SK-N-SH treated with all-trans-retinoic acid at 6 μM for 48 hours (cell line): ENCODE measurements around the gene ADH7.

Experiments
- ATAC-seq: fragments of 200-7000 bp; cut with Tn5 transposase; 3 replicates; pipeline ENCODE4 v1.9.1; 2020; ENCODE audit warnings: mild to moderate bottlenecking, moderate library complexity
- ARNTL ChIP-seq: fragments of 450-650 bp; formaldehyde crosslinking; IDR thresholded peaks from 2 replicates; pipeline ENCODE4 v1.5.0; 2020; ENCODE audit warnings: low read depth, mild to moderate bottlenecking, moderate library complexity, borderline replicate concordance
- BACH2 ChIP-seq: fragments of 250-450 bp; sonication (Bioruptor Pico); IDR thresholded peaks from 2 replicates; pipeline ENCODE4 v1.9.0; 2021; ENCODE audit warnings: mild to moderate bottlenecking, borderline replicate concordance
- ESRRG ChIP-seq: fragments of 250-450 bp; sonication (Bioruptor Pico); IDR thresholded peaks from 2 replicates; pipeline ENCODE4 v1.6.1; 2021; ENCODE audit warnings: mild to moderate bottlenecking
- OSR1 ChIP-seq: fragments of 250-450 bp; sonication (Bioruptor Pico); IDR thresholded peaks from 2 replicates; pipeline ENCODE4 v1.8.0; 2022; ENCODE audit warnings: moderate library complexity, mild to moderate bottlenecking, inconsistent platforms
- PPARA ChIP-seq: fragments of 250-450 bp; sonication (Bioruptor Pico); IDR thresholded peaks from 2 replicates; pipeline ENCODE4 v1.5.0; 2020; ENCODE audit warnings: mild to moderate bottlenecking, borderline replicate concordance
- RARB ChIP-seq: fragments of 250-450 bp; sonication (Bioruptor Pico); IDR thresholded peaks from 2 replicates; pipeline ENCODE4 v1.8.0; 2021; ENCODE audit warnings: mild to moderate bottlenecking, moderate library complexity
- SNAI2 ChIP-seq: fragments of 250-450 bp; sonication (Bioruptor Pico); IDR thresholded peaks from 2 replicates; pipeline ENCODE4 v1.5.0; 2020; ENCODE audit warnings: mild to moderate bottlenecking, moderate library complexity
- TCF4 ChIP-seq: fragments of 250-450 bp; sonication (Bioruptor Pico); IDR thresholded peaks from 2 replicates; pipeline ENCODE4 v1.8.0; 2021; ENCODE audit warnings: mild to moderate bottlenecking, moderate library complexity, borderline replicate concordance
- TOX ChIP-seq: fragments of 250-450 bp; sonication (Bioruptor Pico); IDR thresholded peaks from 2 replicates; pipeline ENCODE4 v1.8.0; 2021; ENCODE audit warnings: mild to moderate bottlenecking, moderate library complexity, borderline replicate concordance
- ZC3H10 ChIP-seq: fragments of 250-450 bp; sonication (Bioruptor Pico); IDR thresholded peaks from 2 replicates; pipeline ENCODE4 v1.5.1; 2021; ENCODE audit warnings: mild to moderate bottlenecking, moderate library complexity
- ZFP3 ChIP-seq: fragments of 250-450 bp; sonication (Bioruptor Pico); IDR thresholded peaks from 2 replicates; pipeline ENCODE4 v1.5.0; 2020; ENCODE audit warnings: mild to moderate bottlenecking, moderate library complexity
- ZFP30 ChIP-seq: fragments of 450-650 bp; formaldehyde crosslinking; IDR thresholded peaks from 2 replicates; pipeline ENCODE4 v1.5.0; 2022; ENCODE audit warnings: mild to moderate bottlenecking, moderate library complexity
- ZNF565 ChIP-seq: fragments of 450-650 bp; formaldehyde crosslinking; conservative IDR thresholded peaks from 2 replicates; pipeline ENCODE4 v1.5.0; 2020; ENCODE audit warnings: low read depth, mild to moderate bottlenecking, moderate library complexity
- ZNF70 ChIP-seq: fragments of 450-650 bp; formaldehyde crosslinking; IDR thresholded peaks from 2 replicates; pipeline ENCODE4 v1.5.0; 2020; ENCODE audit warnings: mild to moderate bottlenecking, moderate library complexity
- ZNF8 ChIP-seq: fragments of 450-650 bp; formaldehyde crosslinking; IDR thresholded peaks from 2 replicates; pipeline ENCODE4 v1.5.0; 2020; ENCODE audit warnings: mild to moderate bottlenecking, moderate library complexity
- TF ChIP-seq, protein P1 (sequence below): fragments of 250-450 bp; sonication (Bioruptor Pico); IDR thresholded peaks from 2 replicates; pipeline ENCODE4 v1.8.0; 2020; ENCODE audit warnings: mild to moderate bottlenecking, moderate library complexity, borderline replicate concordance
- TF ChIP-seq, protein P2 (sequence below): fragments of 250-450 bp; sonication (Bioruptor Pico); IDR thresholded peaks from 2 replicates; pipeline ENCODE4 v1.5.0; 2020; ENCODE audit warnings: mild to moderate bottlenecking, moderate library complexity
- TF ChIP-seq, protein P3 (sequence below): fragments of 250-450 bp; sonication (Bioruptor Pico); IDR thresholded peaks from 2 replicates; pipeline ENCODE4 v1.5.1; 2020; ENCODE audit warnings: low read depth, mild to moderate bottlenecking, moderate library complexity
- TF ChIP-seq, protein P4 (sequence below): fragments of 250-450 bp; sonication (Bioruptor Pico); IDR thresholded peaks from 2 replicates; pipeline ENCODE4 v1.5.1; 2021; ENCODE audit warnings: mild to moderate bottlenecking, moderate library complexity
- TF ChIP-seq, protein P5 (sequence below): fragments of 250-450 bp; sonication (Bioruptor Pico); IDR thresholded peaks from 2 replicates; pipeline ENCODE4 v1.8.0; 2021; ENCODE audit warnings: low read depth, mild to moderate bottlenecking, moderate library complexity, borderline replicate concordance

ADH7 gene

DNA sequence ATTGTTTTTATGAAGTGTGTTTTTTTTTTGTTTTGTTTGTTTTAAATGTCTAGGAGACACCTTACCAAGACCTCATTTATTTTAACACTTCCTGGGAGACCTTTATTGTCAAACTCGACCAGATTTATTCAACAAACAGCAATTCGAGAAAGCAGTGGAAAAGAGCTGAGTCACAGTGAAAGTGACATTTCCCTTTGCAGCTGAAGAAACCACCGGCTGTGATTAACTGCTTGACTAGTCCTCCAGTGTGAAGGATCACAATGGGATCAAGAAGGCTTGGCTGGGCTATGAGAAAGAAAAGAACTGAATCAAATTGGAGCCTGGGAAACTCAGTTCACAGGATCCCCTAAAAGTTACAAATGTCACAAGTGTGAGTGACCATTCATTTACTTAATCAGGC, 11.9 kb upstream of the ADH7 start (continued):
- TF ChIP-seq, protein P1, sequence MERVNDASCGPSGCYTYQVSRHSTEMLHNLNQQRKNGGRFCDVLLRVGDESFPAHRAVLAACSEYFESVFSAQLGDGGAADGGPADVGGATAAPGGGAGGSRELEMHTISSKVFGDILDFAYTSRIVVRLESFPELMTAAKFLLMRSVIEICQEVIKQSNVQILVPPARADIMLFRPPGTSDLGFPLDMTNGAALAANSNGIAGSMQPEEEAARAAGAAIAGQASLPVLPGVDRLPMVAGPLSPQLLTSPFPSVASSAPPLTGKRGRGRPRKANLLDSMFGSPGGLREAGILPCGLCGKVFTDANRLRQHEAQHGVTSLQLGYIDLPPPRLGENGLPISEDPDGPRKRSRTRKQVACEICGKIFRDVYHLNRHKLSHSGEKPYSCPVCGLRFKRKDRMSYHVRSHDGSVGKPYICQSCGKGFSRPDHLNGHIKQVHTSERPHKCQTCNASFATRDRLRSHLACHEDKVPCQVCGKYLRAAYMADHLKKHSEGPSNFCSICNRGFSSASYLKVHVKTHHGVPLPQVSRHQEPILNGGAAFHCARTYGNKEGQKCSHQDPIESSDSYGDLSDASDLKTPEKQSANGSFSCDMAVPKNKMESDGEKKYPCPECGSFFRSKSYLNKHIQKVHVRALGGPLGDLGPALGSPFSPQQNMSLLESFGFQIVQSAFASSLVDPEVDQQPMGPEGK (CRISPR knock-in tag), result no peak
- TF ChIP-seq ARNTL (CRISPR knock-in tag) (no peak), PPARA (CRISPR knock-in tag) (no peak), TCF4 (CRISPR knock-in tag) (no peak)
- TF ChIP-seq, protein P2, sequence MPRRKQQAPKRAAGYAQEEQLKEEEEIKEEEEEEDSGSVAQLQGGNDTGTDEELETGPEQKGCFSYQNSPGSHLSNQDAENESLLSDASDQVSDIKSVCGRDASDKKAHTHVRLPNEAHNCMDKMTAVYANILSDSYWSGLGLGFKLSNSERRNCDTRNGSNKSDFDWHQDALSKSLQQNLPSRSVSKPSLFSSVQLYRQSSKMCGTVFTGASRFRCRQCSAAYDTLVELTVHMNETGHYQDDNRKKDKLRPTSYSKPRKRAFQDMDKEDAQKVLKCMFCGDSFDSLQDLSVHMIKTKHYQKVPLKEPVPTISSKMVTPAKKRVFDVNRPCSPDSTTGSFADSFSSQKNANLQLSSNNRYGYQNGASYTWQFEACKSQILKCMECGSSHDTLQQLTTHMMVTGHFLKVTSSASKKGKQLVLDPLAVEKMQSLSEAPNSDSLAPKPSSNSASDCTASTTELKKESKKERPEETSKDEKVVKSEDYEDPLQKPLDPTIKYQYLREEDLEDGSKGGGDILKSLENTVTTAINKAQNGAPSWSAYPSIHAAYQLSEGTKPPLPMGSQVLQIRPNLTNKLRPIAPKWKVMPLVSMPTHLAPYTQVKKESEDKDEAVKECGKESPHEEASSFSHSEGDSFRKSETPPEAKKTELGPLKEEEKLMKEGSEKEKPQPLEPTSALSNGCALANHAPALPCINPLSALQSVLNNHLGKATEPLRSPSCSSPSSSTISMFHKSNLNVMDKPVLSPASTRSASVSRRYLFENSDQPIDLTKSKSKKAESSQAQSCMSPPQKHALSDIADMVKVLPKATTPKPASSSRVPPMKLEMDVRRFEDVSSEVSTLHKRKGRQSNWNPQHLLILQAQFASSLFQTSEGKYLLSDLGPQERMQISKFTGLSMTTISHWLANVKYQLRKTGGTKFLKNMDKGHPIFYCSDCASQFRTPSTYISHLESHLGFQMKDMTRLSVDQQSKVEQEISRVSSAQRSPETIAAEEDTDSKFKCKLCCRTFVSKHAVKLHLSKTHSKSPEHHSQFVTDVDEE, result no peak
- TF ChIP-seq, protein P3, sequence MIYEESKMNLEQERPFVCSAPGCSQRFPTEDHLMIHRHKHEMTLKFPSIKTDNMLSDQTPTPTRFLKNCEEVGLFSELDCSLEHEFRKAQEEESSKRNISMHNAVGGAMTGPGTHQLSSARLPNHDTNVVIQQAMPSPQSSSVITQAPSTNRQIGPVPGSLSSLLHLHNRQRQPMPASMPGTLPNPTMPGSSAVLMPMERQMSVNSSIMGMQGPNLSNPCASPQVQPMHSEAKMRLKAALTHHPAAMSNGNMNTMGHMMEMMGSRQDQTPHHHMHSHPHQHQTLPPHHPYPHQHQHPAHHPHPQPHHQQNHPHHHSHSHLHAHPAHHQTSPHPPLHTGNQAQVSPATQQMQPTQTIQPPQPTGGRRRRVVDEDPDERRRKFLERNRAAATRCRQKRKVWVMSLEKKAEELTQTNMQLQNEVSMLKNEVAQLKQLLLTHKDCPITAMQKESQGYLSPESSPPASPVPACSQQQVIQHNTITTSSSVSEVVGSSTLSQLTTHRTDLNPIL (CRISPR knock-in tag), result no peak

DNA sequence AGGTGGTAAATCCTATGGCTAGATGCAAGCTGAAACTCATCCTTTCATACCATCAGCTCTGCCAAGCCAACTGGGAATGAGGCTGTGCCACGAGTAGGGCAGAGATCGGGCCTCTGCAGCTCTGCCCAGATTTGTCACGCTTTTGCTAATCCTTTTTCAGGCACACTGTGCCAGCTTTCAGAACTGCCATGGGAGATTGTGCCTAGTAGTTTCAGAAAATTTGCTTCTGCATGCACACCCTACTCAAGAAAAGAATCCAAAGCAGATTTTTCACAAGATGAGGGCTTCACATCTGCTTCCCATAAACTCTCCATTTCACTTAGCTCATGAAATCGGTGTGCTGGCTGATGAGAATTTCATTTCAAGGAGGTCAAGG, 3.3 kb upstream of the ADH7 start:
- TF ChIP-seq ARNTL (CRISPR knock-in tag), result no peak
- TF ChIP-seq RARB (CRISPR knock-in tag), result no peak
- no peak for TF ChIP-seq BACH2
- no peak for TF ChIP-seq ZNF70 (CRISPR knock-in tag)
- TF ChIP-seq, protein P3 (CRISPR knock-in tag), result no peak
- TF ChIP-seq ZC3H10 (CRISPR knock-in tag), result no peak
- TF ChIP-seq ZFP30 (CRISPR knock-in tag), result no peak
- no peak for TF ChIP-seq ZNF8
- TF ChIP-seq, protein P4, sequence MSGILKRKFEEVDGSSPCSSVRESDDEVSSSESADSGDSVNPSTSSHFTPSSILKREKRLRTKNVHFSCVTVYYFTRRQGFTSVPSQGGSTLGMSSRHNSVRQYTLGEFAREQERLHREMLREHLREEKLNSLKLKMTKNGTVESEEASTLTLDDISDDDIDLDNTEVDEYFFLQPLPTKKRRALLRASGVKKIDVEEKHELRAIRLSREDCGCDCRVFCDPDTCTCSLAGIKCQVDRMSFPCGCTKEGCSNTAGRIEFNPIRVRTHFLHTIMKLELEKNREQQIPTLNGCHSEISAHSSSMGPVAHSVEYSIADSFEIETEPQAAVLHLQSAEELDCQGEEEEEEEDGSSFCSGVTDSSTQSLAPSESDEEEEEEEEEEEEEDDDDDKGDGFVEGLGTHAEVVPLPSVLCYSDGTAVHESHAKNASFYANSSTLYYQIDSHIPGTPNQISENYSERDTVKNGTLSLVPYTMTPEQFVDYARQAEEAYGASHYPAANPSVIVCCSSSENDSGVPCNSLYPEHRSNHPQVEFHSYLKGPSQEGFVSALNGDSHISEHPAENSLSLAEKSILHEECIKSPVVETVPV (CRISPR knock-in tag), result no peak
- no peak for TF ChIP-seq SNAI2 (CRISPR knock-in tag)
- no peak for TF ChIP-seq TCF4 (CRISPR knock-in tag)
- TF ChIP-seq, protein P2, result no peak
- no peak for TF ChIP-seq ZNF565 (CRISPR knock-in tag)
- no peak for TF ChIP-seq OSR1 (CRISPR knock-in tag)
- TF ChIP-seq, protein P5, sequence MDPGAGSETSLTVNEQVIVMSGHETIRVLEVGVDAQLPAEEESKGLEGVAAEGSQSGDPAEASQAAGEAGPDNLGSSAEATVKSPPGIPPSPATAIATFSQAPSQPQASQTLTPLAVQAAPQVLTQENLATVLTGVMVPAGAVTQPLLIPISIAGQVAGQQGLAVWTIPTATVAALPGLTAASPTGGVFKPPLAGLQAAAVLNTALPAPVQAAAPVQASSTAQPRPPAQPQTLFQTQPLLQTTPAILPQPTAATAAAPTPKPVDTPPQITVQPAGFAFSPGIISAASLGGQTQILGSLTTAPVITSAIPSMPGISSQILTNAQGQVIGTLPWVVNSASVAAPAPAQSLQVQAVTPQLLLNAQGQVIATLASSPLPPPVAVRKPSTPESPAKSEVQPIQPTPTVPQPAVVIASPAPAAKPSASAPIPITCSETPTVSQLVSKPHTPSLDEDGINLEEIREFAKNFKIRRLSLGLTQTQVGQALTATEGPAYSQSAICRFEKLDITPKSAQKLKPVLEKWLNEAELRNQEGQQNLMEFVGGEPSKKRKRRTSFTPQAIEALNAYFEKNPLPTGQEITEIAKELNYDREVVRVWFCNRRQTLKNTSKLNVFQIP (CRISPR knock-in tag), result no peak
- TF ChIP-seq ESRRG (CRISPR knock-in tag), result no peak
- no peak for TF ChIP-seq ZFP3 (CRISPR knock-in tag)
- no peak for TF ChIP-seq TOX (CRISPR knock-in tag)
- ATAC-seq, result no peak
